Natural killer cell treated with Interleukin-12 subunit alpha and Interleukin-12 subunit beta and Interleukin-15 and Interleukin-18, amount 100 ng/mL, for 72 hours (primary cell): ENCODE measurements around the gene B3GALT6. TPM values are rescaled to one million over a fixed set of nuclear protein-coding genes. Genes with fewer than 3 reads are reported as not detected.
A peak's percentile ranks its signal among the peaks of the same experiment; 100 is the strongest.

Experiments used
- ATAC-seq, 2 donors: fragments of 150-1000 bp; cut with Tn5 transposase in 1 of 2; sonication (Bioruptor Pico), chemical (Tn5 transposase) in 1 of 2; 2 replicates each; pipeline ENCODE4 v1.10.0; 2021
- DNase-seq: peaks from one replicate; pipeline ENCODE4 v3.0.0; 2022; ENCODE audit warnings: low spot score
- H3K27ac Mint-ChIP-seq, 2 donors: 1 replicate in 1 of 2; 2 replicates in 1 of 2; pipeline ENCODE4 v1.8.0; 2022; ENCODE audit warnings: mixed read lengths in 2 of 2, mild to moderate bottlenecking in 1 of 2, moderate library complexity in 1 of 2
- H3K27me3 Mint-ChIP-seq, 2 donors: 1 replicate in 1 of 2; 2 replicates in 1 of 2; pipeline ENCODE4 v1.8.0; 2022; ENCODE audit warnings: mixed read lengths in 2 of 2
- H3K36me3 Mint-ChIP-seq: one replicate; pipeline ENCODE4 v1.8.0; 2022; ENCODE audit warnings: mixed read lengths
- H3K4me1 Mint-ChIP-seq, 2 donors: 1 replicate in 1 of 2; 2 replicates in 1 of 2; pipeline ENCODE4 v1.8.0; 2022; ENCODE audit warnings: low read depth in 2 of 2, mixed read lengths in 2 of 2, mild to moderate bottlenecking in 1 of 2
- H3K4me3 Mint-ChIP-seq: one replicate; pipeline ENCODE4 v1.8.0; 2022; ENCODE audit warnings: mixed read lengths
- H3K9me3 Mint-ChIP-seq: 2 replicates; pipeline ENCODE4 v1.8.0; 2022; ENCODE audit warnings: mixed read lengths
- total RNA-seq, 2 donors: library from RNA; stranded (reverse); gene quantifications; one replicate each; pipeline ENCODE4 v1.2.3, GENCODE V29; 2022

Gene B3GALT6
- total RNA-seq, 2 donors from 2014 or later, result 23.8 to 28.1 TPM

- no peaks in the 10 kb centered on the region for H3K9me3 Mint-ChIP-seq
- DNase-seq (peak; percentile 74), ATAC-seq (peak; percentile 29)
- no peaks in the 10 kb centered on the region for H3K36me3 Mint-ChIP-seq
- peak within 1 kb of the TSS; percentile 85 to 96 for H3K27ac Mint-ChIP-seq
- H3K4me3 Mint-ChIP-seq, result peak within 1 kb of the TSS; percentile 78
- peaks cover 10 to 28% of the 10 kb centered on the region in 2 donors for H3K4me1 Mint-ChIP-seq
- H3K27me3 Mint-ChIP-seq, result no peaks in the 10 kb centered on the region
Measured at GRCh38 chr1:1206376-1206965, 25.6 kb upstream of the B3GALT6 start, which contains the start of gene TNFRSF18. TSS of gene TNFRSF18 (minus strand) at chr1:1206592. CDS start at chr1:1206571, 21 bp downstream.

- Mint-ChIP-seq H3K27ac (peak overlapping the region; percentile 85 to 96), H3K4me3 (peak overlapping the region; percentile 74), H3K27me3 (no peaks in the 10 kb centered on the region), H3K36me3 (no peaks in the 10 kb centered on the region), H3K9me3 (no peaks in the 10 kb centered on the region), H3K4me1 (peaks cover 10 to 28% of the 10 kb centered on the region in 2 donors)
- no peak for ATAC-seq
- no peak for DNase-seq
Measured at GRCh38 chr1:1206966-1207531, 25.0 kb upstream of the B3GALT6 start.

- H3K4me3 Mint-ChIP-seq, result peak overlapping the region; percentile 73
- DNase-seq (no peak), ATAC-seq (no peak)
- H3K9me3 Mint-ChIP-seq, result no peaks in the 10 kb centered on the region
- H3K4me1 Mint-ChIP-seq, result peaks cover 10 to 28% of the 10 kb centered on the region in 2 donors
- no peaks in the 10 kb centered on the region for H3K36me3 Mint-ChIP-seq
- no peaks in the 10 kb centered on the region for H3K27me3 Mint-ChIP-seq
- H3K27ac Mint-ChIP-seq, result peak overlapping the region; percentile 85 to 96
Measured at GRCh38 chr1:1207571-1207892, 24.5 kb upstream of the B3GALT6 start.

- ATAC-seq (peak in 1 of 2 donors; percentile 22), DNase-seq (peak; percentile 87)
- Mint-ChIP-seq H3K27me3 (no peaks in the 10 kb centered on the region), H3K36me3 (no peaks in the 10 kb centered on the region), H3K4me3 (peak overlapping the region; percentile 73), H3K4me1 (peaks cover 10 to 28% of the 10 kb centered on the region in 2 donors), H3K27ac (peak overlapping the region; percentile 85 to 96), H3K9me3 (no peaks in the 10 kb centered on the region)
Measured at GRCh38 chr1:1208713-1209433, 23.2 kb upstream of the B3GALT6 start.

GRCh38 chr1:1210726-1211540, 21.1 kb upstream of the B3GALT6 start:
- Mint-ChIP-seq H3K9me3 (no peaks in the 10 kb centered on the region), H3K27ac (peak overlapping the region in 1 of 2 donors; percentile 33), H3K27me3 (no peaks in the 10 kb centered on the region), H3K4me3 (no peak overlapping the region), H3K4me1 (peaks cover 21 to 34% of the 10 kb centered on the region in 2 donors), H3K36me3 (no peaks in the 10 kb centered on the region)
- DNase-seq (no peak), ATAC-seq (no peak)

GRCh38 chr1:1211541-1212441, 20.2 kb upstream of the B3GALT6 start:
- Mint-ChIP-seq H3K4me3 (peak overlapping the region; percentile 39), H3K4me1 (peaks cover 26 to 40% of the 10 kb centered on the region in 2 donors), H3K9me3 (no peaks in the 10 kb centered on the region), H3K27ac (peak overlapping the region; percentile 33 to 48), H3K27me3 (no peaks in the 10 kb centered on the region), H3K36me3 (no peaks in the 10 kb centered on the region)
- no peak for DNase-seq
- no peak for ATAC-seq

GRCh38 chr1:1212780-1213344, 19.2 kb upstream of the B3GALT6 start:
- H3K4me1 Mint-ChIP-seq, result peaks cover 26 to 42% of the 10 kb centered on the region in 2 donors
- ATAC-seq, result peak; percentile 73 to 79

GRCh38 chr1:1213345-1214265, 18.4 kb upstream of the B3GALT6 start, which contains the start of gene TNFRSF4:
TSS of gene TNFRSF4 (minus strand) at chr1:1214153. CDS start at chr1:1214127, 26 bp downstream.
- Mint-ChIP-seq H3K4me1 (peaks cover 19 to 35% of the 10 kb centered on the region in 2 donors), H3K4me3 (peak within 1 kb of the TSS; percentile 41), H3K9me3 (no peaks in the 10 kb centered on the region), H3K27me3 (no peaks in the 10 kb centered on the region), H3K36me3 (no peaks in the 10 kb centered on the region), H3K27ac (peak within 1 kb of the TSS; percentile 55 to 97)
- peak; percentile 31 to 40 for ATAC-seq
- peak; percentile 76 for DNase-seq

More at GRCh38 chr1:1212780-1213344, 19.2 kb upstream of the B3GALT6 start:
- no peaks in the 10 kb centered on the region for H3K36me3 Mint-ChIP-seq
- H3K27ac Mint-ChIP-seq, result peak overlapping the region; percentile 33 to 48
- no peaks in the 10 kb centered on the region for H3K9me3 Mint-ChIP-seq
- no peaks in the 10 kb centered on the region for H3K27me3 Mint-ChIP-seq
- peak; percentile 92 for DNase-seq
- H3K4me3 Mint-ChIP-seq, result peak overlapping the region; percentile 39

- peak; percentile 81 for DNase-seq
- Mint-ChIP-seq H3K27me3 (no peaks in the 10 kb centered on the region), H3K27ac (peak overlapping the region; percentile 55 to 97), H3K9me3 (no peaks in the 10 kb centered on the region), H3K36me3 (no peaks in the 10 kb centered on the region), H3K4me3 (peak overlapping the region; percentile 41), H3K4me1 (peaks cover 23 to 30% of the 10 kb centered on the region in 2 donors)
- ATAC-seq, result peak in 1 of 2 donors; percentile 21
Measured at GRCh38 chr1:1215080-1215676, 16.9 kb upstream of the B3GALT6 start.

- Mint-ChIP-seq H3K27me3 (no peaks in the 10 kb centered on the region), H3K27ac (peak overlapping the region; percentile 73 to 97), H3K4me3 (peak overlapping the region; percentile 62), H3K9me3 (no peaks in the 10 kb centered on the region), H3K4me1 (peaks cover 28 to 32% of the 10 kb centered on the region in 2 donors), H3K36me3 (no peaks in the 10 kb centered on the region)
- DNase-seq, result no peak
- no peak for ATAC-seq
Measured at GRCh38 chr1:1215881-1216605, 16.0 kb upstream of the B3GALT6 start.
